T-helper 2 cell treated with Interferon-gamma antibody and Interleukin-4, amounts not matched to agents 100 ng/mL and 5 ng/mL, for 36 hours (primary cell): Measurements from ENCODE around the gene SRC. TPM values are rescaled to one million over a fixed set of nuclear protein-coding genes. Genes with fewer than 3 reads are reported as not detected.

Experiments used
- intact Hi-C: fragments of 100-400 bp; cut with micrococcal nuclease; formaldehyde crosslinking; loops from one replicate; pipeline ENCODE4 v1.15.1; 2023
- total RNA-seq: library from RNA; stranded (reverse); gene quantifications from 2 replicates; pipeline ENCODE4 v1.2.3, GENCODE V29; 2022

The SRC gene
- total RNA-seq, 1 donor from 2014 or later, result 1.7 TPM

DNA sequence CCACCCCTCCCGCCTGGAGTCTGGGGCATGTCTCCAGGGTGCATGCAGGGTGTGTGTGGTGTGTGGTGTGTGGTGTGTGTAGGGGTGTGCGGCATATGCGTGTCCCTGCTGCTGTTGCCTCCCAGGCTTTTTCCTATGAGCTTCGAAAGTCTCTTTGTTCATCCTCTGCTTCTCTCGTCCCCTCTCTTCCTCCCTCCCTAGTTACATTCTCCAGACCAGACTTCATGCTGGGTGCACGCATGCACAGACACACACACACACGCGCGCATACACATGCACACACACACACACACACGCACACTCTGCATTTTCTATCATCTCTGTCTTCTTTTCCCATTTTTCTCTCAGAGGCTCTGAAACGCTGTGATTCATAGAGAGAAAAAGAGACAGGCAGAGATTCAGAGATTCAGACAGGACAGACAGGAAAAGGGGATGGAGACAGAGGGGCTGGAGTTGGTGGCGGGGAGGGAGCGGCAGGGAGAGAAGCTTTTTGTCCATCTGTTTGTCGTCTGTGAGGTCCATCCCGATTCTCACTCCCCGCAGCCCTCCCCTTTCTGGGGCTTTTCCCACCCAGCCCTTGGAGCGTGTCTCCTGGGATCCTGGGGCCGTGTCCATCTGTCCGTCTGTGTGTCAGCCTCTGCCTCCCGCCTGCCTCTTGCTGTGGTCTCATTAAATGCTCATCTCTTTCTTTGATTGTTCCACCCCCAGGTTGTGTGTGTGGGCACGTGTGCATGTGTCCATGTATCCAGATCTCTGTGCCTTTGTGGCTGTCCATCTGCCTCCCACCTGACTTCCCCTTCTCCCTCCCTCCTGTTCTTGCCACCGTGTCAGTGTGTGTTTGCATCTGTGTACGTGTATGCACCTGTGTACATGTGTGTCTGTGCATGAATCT is 62.6 kb downstream of the SRC start:
- intact Hi-C loops, result loop anchor here (5.0 kb wide), 1 partner anchor 119 kb away; the partner anchor contains the start of gene BLCAP

DNA sequence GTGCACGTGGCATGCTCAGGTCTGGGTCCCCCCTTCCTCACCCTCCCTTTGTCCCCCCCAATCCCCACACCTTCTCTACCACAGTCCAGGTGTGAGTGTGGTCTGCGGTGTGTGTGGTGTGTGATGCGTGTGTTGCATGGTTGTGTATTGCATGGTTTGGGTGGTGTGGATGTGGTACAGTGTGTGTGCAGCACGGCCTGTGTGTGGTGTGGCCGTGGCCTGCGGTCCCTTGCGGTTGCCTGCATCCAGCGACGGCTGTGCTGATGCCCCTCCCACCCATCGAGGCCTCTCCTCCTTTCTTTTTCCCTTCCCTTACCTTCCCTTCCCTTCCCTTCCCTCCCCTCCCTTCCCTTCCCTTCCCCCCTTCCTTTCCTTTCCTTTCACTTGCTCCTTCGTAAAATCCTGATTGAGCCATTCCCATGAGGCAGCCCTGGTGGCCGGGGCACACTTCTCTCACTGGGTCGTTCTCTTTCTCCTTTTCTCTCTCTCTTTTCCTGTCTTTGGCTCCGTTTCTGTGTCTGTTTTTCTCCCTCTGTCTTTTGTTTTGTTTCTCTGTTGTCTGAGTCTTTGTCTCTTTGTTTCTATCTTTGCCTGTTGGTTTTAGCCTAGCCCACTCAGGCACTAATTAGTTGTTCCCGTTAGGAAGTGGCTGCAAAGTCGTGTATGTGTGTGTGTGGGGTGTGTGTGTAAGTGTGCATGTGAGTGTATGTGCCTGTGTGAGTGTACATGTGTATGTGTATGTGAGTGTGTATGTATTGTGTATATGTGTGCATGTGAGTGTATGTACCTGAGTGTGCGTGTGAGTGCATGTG is 65.7 kb downstream of the SRC start:
- intact Hi-C loops, result no loop called here

DNA sequence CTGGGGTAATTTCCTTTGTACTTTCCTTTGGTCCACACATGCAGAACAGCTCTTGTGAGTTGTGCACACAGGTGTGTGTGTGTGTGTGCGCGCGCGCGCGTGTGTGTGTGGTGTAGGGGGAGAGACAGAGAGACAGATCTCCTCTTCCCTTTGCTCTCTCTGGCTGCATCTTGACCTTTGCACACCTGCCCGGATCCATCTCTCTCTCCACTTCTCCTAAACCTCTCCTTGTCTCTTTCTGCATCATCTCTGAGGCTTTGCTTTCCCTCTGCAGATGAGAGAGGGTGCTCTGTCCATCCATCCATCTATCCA is 67.0 kb downstream of the SRC start:
- intact Hi-C loops, result no loop called here

DNA sequence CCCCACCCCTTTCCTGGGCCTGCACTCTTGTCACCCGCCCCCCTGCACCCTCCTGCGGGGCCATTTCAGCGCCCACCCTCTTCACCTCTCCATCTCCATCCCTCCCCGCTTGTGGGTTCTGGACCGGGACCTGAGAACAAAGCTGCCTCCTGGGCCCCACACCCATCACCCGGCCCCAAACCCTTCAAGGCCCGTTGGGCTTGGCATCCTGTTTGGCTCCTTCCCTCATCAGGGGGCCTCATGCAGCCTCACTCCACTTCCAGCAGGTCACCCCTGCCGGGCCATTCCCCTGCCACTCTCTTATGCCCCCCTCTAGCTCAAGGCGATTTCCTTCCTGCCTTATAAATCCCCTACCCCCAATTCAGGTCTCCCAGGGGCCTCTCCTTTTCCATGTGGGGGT is 67.4 kb downstream of the SRC start:
- intact Hi-C loops, result no loop called here

DNA sequence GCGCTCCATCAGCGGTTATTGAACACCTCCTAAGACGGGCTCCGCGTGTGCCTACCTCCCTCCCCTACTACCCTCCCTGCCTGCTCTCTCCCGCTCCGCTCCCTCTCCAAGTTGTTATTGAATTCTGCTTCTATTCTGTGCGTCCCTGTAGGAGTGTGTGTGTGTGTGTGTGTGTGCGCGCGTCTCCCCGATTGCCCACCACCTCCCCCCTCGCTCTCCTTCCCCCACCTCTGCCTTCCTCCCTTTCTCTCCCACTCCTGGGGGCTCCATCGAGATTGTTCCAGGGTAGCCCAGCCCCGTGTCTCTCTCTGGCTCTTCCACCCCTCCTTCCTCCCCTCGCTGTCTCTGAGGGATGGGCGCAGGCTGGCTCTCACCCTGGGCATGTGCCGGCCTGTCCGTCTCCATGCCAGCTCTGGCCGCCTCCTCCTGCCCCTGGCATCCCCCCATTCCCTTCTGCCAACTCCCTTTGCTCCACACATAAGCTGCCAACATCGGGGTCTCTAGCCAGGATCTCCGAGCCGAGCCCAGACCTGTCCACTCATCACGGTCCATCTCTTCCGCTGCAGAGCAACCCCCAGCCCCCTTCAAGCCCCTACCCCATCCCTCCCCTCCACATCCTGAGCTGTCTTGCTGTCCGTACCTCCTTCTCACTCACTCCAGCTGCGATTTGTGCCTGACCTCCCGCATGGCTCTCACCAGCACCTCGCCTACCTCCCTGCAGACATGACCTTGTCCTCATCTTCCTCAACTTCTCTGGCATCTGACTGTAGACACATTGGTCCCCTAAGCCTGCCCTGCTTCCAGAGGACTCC is 68.5 kb downstream of the SRC start:
- intact Hi-C loops, result no loop called here

DNA sequence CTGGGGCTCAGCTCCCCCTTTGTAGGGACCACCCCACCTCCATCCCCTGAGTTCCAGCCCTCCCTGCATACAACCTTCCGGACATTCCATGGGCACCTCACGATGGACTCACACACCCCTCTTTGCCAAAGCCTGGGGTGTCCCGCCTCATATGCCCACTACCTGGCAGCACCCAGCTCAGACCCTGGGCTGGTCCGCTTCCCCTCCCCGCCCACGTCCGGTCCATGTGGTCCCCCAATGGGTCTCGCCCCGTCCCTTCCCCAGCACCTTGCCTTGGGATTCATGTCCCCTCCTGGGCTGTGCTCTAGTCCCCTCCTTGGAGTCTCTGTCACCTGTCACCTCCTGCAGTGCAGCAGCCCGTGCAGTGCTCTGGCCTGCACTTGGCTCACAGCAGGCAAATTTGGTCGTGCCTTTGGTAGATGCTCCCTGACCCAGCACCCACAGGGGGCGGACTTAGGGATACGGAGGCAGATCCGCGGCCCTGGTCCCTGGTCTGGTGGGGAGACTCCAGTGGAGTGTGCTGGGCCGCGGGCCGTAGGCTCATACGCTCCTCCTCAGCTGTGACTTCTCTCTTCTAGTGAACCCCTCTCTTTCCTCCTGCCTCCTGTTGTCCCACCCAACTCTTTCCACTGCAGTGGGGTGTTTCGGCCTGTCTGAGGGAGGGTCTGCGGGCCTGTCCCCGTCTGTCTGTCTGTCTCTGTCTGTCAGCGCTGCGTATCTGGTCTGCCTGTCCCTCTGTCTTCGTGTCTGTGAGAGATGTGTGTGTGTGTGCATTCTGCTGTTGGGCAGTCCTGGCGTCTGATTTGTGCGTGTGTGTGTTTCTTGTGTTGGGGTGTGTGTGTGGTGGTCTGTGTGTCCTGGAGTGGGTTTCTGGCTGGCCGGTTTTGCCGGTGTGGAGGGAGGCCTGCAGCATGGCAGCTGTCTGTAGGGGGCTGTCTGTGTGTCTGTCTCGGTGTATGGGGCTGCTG is 69.5 kb downstream of the SRC start:
- intact Hi-C loops, result no loop called here

DNA sequence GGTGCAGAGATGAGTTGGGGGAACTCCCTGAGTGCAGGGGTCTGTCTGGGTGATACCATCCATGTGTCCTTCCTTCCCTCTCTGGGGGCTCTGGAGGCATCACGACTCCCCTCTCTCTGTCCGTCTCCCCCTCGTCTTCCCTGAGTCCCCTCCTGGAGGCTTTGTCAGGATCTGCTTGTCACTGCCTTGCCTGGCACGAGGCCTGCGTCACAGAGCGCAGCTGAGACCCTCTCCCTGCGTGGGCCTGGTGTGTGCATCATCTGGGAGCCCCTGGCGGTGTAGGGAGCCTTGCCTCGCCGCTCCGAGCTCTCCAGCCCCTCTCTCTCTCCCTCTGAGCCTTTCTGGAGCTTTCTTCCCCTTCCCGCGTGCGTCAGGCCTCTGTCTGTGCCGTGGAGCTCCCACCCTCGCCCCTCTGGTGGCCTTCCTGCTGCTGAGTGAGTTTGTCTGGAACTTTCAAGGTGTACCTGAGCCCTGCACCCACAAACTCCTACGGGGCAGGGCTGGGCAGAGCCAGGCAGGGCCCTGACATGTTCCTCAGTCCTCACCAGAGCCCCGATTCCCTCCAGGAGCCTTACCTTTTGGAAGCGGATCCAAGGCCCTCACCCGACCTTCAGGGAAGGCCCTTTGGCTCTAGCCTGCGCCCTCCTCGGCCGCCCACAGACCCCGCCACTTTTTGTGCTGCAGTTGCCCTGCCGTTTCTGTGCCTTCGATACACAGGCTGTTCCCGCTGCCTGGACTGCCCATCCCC is 70.3 kb downstream of the SRC start:
- intact Hi-C loops, result no loop called here

DNA sequence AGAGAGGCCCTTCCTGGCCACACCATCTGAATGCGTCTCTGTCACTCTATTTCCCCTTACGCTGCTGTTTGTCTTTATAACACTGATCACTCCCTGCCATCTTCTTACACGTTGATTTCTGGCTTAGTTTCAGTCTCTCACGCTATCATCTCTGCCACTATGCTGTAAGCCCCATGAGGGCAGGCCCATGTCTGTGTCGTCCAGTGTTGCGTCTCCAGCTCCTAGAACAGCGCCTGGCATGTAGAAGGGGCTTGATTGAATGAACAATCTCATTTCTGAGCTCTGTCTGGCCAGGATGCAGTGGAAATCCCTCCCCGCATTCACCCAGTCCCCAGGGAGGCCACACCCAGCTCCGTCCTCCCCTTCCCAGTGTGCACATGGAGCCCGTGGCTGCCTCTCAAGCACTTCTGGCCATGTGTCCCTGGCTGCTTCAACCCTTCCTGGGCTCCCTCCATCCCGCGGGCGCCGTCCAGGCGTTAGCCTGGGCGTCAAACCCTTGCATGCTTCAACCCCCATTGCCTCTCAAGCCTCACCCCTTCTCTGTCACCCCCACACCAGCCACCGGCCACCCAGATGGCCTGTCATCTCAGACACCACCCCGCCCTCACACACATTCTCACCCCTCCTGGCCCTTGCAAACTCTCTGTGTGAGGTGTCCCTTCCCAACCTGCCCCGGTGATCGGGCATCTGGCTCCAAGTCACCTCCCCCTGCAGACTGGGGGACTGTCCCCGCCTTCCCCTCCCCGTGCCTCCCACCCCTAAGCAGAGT is 71.1 kb downstream of the SRC start:
- intact Hi-C loops, result no loop called here

DNA sequence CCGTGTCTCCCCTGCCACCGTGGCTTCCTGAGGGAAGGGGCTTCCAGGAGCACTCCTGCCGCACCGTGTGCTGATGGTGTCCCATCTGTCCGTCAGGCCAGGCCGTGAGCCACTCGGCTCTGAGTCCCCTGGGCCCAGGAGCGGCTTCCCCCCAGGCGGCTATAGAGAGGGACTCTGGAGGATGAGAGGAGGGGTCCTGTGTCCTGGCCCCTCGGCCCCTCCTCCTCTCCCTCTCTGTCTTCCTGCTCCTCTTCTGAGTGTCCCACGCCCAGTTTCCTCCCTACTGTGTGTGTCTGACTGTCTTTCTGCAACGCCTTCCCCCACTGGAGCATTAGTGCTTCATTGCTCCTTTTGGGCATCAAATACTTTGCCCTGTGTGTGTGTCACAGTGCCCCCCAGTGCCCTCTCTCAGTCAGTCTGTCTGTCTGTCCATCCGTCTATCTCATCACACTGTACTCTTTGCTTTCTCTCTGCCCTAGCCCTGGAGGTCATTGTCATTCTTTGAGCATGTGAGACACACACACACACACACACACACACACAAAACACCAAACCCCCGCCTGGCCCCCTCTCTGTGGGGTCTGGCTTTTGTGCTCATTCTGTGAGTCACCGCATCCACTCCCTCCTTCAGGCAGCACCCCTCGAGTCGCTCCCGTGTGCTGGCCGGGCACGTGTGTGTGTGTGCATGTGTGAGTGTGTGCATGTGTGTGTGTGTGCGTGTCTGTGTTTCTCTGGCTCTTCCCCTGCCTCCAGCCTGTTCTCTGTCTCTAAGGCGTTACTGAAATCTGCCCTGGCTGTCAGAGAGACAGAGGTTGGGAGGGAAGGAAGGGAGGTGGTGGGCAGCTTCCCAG is 71.9 kb downstream of the SRC start:
- intact Hi-C loops, result no loop called here

DNA sequence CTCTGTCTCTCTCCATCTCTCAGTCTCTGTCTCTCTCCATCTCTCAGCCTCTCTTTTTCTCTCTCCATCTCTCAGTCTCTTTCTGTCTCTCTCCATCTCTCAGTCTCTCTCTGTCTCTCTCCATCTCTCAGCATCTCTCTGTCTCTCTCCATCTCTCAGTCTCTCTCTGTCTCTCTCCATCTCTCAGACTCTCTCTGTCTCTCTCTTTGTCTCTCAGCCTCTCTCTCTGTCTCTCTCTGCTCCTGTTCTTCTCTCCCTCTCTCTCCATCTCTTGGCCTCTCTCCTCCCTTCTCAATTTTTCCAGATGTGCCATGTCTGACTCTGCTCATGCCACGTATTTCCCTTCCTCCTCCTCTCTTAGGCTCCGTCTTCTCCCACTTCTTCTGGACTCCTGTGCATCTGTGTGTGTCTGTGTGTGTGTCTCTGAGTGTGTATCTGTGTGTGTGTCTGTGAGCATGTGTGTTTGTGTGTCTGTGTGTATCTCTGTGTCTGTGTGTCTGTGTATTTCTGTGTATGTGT is 72.7 kb downstream of the SRC start:
- intact Hi-C loops, result no loop called here

DNA sequence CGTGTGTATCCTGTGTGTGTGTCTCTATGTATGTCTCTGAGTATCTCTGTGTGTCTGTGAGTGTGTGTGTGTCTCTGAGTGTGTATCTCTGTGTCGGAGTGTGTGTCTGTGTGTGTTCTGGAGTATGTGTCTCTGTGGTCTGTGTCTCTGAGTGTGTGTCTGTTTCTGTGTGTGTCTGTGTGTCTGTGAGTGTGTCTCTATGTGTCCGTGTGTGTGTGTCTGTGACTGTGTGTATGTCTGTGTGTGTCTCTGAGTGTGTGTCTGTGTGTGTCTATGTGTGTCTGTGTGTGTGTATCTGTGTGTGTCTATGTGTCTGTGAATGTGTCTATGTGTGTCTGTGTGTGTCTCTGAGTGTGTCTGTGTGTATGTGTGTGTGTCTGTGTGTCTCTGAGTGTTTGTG is 73.4 kb downstream of the SRC start:
- intact Hi-C loops, result no loop called here

DNA sequence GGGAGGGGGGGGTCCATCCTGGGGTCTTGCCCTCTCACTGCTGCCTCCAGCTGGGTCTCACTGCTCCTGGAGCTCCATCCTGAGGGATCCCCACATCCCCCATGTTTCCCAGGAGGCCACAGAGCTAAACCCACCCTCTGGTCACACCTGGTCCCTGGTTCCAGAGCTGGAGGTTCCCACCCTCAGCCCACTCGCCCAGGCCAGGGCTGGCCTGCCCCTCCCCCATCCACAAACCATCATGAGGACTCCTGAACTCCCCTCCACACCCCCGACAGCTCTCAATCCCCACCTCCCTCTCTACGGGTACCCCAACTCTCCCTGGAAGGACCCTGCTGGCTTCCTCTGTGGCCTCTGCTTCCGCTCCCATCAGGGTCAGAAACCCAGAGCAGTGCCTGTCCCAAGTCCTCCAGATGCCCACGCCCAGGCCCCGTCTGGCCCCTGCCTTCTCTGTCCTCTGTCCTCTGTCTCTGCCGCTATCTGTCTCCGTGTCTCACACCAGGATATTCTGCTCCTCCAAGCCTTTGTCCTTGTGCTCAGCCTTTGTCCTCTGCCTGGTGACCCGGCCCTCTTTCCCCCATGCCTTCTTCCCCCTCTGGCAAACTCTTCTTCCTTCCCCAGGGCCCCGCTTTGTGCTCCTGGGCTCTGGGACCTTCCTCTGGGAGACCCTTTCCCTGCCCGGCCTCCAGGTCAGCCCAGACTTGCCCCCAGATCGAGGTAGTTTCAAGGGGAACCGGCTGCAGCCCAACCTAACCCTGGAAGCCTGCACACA is 74.0 kb downstream of the SRC start:
- intact Hi-C loops, result no loop called here

DNA sequence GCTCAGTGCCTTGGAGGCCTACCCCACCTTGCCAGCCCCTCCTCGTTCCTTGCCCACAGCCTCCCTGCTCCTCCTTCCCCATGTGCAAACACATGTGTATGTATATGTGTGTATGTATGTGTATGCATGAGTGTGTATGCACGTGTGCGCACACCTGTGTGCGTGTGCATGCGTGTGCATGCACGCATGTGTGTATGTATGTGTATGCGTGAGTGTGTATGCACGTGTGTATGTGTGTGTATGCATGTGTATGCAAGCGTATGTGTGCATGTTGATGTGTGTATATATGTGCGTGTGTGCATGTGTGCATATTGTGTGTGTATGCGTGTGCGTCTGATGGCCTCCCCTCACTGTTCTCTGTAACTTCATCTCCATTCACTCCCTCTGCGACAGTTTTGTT is 74.7 kb downstream of the SRC start:
- intact Hi-C loops, result no loop called here

DNA sequence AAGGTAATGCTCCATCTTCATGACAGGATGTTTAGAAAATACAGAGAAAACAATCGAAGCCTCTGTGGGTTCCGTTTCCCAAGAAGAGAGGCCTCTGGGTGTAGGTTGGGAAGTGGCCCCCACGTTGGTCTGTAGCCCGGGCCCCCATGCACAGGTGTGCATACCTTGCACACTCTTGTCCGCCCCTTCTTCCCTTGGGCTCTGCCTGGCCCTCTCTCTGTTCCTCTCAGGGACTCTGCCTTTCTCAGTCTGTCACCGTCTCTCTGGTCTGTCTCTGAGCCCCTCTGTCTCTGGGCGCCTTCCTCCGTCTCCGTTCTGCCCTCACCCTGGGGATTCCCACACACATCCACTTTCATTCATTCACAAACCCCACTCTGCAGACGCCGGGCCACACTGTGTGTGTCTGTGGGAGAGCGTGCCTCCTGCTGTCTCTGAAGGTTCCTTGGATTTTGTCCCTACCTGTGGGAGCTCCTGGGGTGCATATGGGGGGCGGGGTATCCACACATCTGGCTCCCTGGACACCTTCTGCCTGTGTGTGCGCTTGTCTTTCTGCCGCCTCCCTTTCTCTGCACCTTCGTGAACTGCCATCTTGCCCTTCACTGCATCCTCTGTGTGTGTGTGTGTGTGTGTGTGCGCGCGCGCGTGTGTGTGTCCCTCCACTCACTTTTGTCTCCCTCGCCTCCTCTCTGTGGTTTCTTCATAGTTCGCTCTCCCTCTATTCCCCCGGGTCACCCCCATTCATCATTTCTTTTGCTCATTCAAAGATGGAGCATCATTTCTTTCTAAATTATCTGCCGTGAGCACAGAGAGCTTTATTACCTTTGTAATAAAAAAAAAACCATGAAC is 75.3 kb downstream of the SRC start:
- intact Hi-C loops, result no loop called here

DNA sequence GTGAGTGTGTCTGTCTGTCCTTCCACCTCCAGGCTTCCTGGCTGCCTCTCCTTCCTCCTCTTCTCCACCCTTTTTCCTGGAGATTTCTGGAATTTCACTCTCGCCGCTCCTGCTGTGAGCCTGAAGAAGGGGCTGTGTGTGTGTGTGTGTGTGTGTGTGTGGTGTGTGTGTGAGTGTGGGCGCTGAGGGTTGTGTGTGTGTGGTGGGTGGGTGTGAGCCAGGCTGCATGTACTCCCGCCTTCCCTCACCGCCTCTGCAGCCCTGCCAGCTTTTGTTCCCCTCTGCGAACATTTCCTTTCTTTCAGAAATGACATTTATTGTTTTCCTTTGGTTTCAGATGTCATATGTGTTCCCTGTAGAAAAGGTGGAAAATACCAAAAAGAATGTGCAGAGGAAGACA is 76.0 kb downstream of the SRC start:
- intact Hi-C loops, result no loop called here

DNA sequence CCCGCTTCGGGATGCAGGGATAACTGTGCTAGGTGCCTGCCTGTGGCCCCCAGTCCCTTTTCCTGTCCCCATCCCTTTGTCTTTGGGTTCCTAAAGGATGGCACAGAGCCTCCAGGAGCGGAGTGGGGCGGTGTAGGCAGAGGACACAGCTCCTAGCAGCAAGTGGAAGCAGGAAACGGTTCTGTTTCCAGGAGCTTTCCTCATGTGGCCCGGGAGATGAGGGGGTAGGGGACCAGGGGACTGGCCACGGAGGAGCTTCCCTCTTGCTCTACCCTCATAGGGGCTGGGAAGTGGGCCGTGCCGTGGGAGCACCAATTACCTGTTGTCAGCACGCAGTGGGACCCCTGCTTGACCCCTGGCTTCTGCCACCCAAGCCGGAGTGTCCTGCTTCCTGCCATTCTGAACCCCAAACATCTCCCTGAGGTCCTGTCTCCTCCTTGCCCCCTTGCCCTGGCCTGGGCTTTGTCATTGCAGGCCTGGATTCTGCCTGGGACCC is 76.9 kb downstream of the SRC start:
- intact Hi-C loops, result no loop called here
